ENCODE results near the gene PYGM.

- no peak for TF ChIP-seq CTCF (IDR thresholded peaks at IDR 0.05)
- no peak for TF ChIP-seq POLR2A (IDR thresholded peaks at IDR 0.05)
- no peak for TF ChIP-seq POLR2AphosphoS5 (IDR thresholded peaks at IDR 0.05)
Observed at GRCh38 chr11:64766881-64767280, 7.1 kb upstream of the PYGM start.

Data from prostate gland (tissue), 2 donors.